ENCODE results near the gene PCTP. TPM values are rescaled to one million over a fixed set of nuclear protein-coding genes. Genes with fewer than 3 reads are reported as not detected.

The PCTP gene
- total and polyA plus RNA-seq, 8 donors: 4.7 to 69.2 (median 22.6) TPM

GRCh38 chr17:55720919-55721836 is 29.7 kb upstream of the PCTP start:
- Histone ChIP-seq H3K4me3 (peak overlapping the region; percentile 39 to 49 (median 44)), H3K9me3 (no peaks in the 10 kb centered on the region), H3K4me1 (peaks cover 0 to 25% (median 12%) of the 10 kb centered on the region in 4 donors), H3K27me3 (peaks cover 0 to 10% (median 0%) of the 10 kb centered on the region in 3 donors), H3K36me3 (peaks cover 0 to 7% (median 3%) of the 10 kb centered on the region in 4 donors), H3K27ac (peak overlapping the region in 4 of 5 donors; percentile 20 to 81 (median 36))
- intact Hi-C loops (cut with DNase I; ENCODE audit: low total_unique reads): no loop called here
- WGBS, 5 donors: 75 to 81% (median 79%) methylated on average over 6 of the region's 6 CpGs
- DNase-seq: no peak
- TF ChIP-seq POLR2AphosphoS5 (IDR thresholded peaks at IDR 0.05) (no peak), POLR2A (IDR thresholded peaks at IDR 0.05) (no peak), EP300 (IDR thresholded peaks at IDR 0.05) (no peak)
- TF ChIP-seq, protein P1, sequence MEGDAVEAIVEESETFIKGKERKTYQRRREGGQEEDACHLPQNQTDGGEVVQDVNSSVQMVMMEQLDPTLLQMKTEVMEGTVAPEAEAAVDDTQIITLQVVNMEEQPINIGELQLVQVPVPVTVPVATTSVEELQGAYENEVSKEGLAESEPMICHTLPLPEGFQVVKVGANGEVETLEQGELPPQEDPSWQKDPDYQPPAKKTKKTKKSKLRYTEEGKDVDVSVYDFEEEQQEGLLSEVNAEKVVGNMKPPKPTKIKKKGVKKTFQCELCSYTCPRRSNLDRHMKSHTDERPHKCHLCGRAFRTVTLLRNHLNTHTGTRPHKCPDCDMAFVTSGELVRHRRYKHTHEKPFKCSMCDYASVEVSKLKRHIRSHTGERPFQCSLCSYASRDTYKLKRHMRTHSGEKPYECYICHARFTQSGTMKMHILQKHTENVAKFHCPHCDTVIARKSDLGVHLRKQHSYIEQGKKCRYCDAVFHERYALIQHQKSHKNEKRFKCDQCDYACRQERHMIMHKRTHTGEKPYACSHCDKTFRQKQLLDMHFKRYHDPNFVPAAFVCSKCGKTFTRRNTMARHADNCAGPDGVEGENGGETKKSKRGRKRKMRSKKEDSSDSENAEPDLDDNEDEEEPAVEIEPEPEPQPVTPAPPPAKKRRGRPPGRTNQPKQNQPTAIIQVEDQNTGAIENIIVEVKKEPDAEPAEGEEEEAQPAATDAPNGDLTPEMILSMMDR (IDR thresholded peaks at IDR 0.05): no peak

DNA sequence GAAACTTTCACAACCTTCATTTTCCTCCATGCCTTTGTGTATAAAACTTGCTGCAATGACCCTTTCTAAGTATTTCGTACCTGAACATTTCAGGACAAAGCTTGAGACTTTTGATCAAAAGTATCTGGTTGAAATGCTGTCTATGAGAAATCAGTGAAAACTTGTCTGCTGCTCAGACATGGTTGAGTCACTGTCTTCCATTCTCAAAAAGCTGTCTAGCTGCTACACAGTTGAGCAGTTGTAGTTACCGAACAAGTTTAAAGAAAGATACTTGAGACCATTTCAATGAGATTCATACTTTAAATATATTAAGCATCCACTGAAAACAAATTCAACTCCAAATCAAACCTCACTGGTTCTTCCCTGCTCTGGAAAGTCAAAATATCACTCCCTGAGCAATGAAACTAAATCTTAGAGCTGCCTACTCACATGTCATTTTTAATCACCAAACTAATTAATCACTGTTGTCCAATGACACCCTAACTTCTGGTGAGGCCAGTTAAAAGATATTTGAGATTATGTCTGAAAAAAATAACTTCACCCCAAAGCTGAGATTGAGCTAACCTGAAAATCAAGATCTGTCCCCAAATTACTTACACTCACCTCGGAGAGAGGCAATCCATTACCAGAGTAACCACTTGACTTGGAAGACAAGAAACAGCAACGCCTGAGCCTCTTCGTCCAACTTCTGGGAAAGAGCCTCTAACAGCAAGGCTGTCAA is 28.7 kb upstream of the PCTP start:
- Histone ChIP-seq H3K4me1 (peaks cover 0 to 34% (median 20%) of the 10 kb centered on the region in 4 donors), H3K27me3 (peaks cover 0 to 10% (median 0%) of the 10 kb centered on the region in 3 donors), H3K27ac (peak overlapping the region in 4 of 5 donors; percentile 74 to 85 (median 78)), H3K4me3 (peak overlapping the region; percentile 39 to 49 (median 44)), H3K36me3 (peaks cover 0 to 7% (median 3%) of the 10 kb centered on the region in 4 donors), H3K9me3 (no peaks in the 10 kb centered on the region)
- DNase-seq: no peak
- TF ChIP-seq POLR2AphosphoS5 (IDR thresholded peaks at IDR 0.05) (no peak), POLR2A (IDR thresholded peaks at IDR 0.05) (no peak), EP300 (IDR thresholded peaks at IDR 0.05) (no peak)
- TF ChIP-seq, protein P1 (IDR thresholded peaks at IDR 0.05): no peak
- 29 to 51% (median 38%) methylated on average over 5 of the region's 5 CpGs for WGBS, 5 donors
- intact Hi-C loops (cut with DNase I; ENCODE audit: low total_unique reads): no loop called here

GRCh38 chr17:55722742-55723487 is 27.9 kb upstream of the PCTP start, which contains the start of gene TMEM100:
Gene TMEM100 (minus strand): TSS chr17:55722864. CDS start chr17:55721070, 1,794 bp downstream.
- TF ChIP-seq POLR2A (IDR thresholded peaks at IDR 0.05) (peak in 1 of 4 donors; percentile 11), POLR2AphosphoS5 (IDR thresholded peaks at IDR 0.05) (peak in 2 of 3 donors; percentile 34 to 41), EP300 (IDR thresholded peaks at IDR 0.05) (no peak)
- TF ChIP-seq, protein P1 (IDR thresholded peaks at IDR 0.05): no peak
- peak in 1 of 2 donors; percentile 83 for DNase-seq
- Histone ChIP-seq H3K27me3 (peaks cover 0 to 10% (median 0%) of the 10 kb centered on the region in 3 donors), H3K4me1 (peaks cover 0 to 42% (median 23%) of the 10 kb centered on the region in 4 donors), H3K27ac (peak within 1 kb of the TSS in 4 of 5 donors; percentile 74 to 85 (median 78)), H3K9me3 (no peaks in the 10 kb centered on the region), H3K36me3 (peaks cover 0 to 7% (median 3%) of the 10 kb centered on the region in 4 donors), H3K4me3 (peak within 1 kb of the TSS; percentile 39 to 49 (median 44))
- intact Hi-C loops (cut with DNase I; ENCODE audit: low total_unique reads): no loop called here
- 13 to 24% (median 19%) methylated on average over 12 of the region's 12 CpGs for WGBS, 5 donors

Measured in stomach (tissue), 9 donors.